ENCODE measurements around the gene LRRN3.

LRRN3 gene

DNA sequence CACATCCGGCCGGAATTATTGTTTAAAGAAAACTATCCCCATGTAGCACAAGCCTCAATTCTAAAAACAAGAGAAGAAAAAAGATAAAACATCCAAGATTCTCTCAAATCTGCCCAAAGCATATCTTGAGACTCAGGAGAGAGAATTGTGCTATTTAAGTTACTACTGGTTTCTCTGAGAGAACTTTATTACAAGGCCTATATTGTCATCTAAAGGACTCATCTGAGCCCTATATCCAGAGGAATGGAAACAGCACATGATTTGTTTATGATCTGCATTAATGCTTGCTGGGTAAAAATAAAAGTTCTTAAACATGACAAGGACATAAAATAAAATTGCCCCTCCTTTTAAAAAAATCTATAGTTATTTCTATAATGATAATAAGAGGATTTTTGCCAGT is 25.0 kb downstream of the LRRN3 start:
- TF ChIP-seq, protein P1, sequence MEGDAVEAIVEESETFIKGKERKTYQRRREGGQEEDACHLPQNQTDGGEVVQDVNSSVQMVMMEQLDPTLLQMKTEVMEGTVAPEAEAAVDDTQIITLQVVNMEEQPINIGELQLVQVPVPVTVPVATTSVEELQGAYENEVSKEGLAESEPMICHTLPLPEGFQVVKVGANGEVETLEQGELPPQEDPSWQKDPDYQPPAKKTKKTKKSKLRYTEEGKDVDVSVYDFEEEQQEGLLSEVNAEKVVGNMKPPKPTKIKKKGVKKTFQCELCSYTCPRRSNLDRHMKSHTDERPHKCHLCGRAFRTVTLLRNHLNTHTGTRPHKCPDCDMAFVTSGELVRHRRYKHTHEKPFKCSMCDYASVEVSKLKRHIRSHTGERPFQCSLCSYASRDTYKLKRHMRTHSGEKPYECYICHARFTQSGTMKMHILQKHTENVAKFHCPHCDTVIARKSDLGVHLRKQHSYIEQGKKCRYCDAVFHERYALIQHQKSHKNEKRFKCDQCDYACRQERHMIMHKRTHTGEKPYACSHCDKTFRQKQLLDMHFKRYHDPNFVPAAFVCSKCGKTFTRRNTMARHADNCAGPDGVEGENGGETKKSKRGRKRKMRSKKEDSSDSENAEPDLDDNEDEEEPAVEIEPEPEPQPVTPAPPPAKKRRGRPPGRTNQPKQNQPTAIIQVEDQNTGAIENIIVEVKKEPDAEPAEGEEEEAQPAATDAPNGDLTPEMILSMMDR (IDR thresholded peaks at IDR 0.05; ENCODE audit: extremely low read depth, insufficient read depth, missing control alignments) = no peak
- no peak for DNase-seq (ENCODE audit: low spot score)
- in situ Hi-C loops (cut with MboI; ENCODE audit: low pct_unique_long_range_greater_than_20kb, low sequenced_read_pairs, unreplicated experiment) = no loop called here

DNA sequence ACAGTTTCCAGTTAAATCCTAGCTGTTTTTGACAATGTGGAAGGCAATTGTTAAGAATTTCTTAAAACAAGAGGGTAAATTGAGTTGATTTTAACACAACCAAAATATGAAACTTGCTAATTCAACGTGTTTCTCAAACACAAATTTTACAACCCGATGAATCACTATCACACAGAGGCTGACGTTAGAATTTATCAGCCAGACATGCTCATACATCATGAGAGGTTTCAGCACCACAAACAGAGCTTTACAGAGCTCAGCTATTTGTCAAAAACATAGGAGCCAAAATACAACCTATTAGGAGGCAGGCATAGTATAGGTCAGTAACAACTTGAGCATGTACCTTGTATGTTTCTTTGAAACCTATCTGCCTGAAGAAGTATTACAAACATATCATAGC is 36.1 kb downstream of the LRRN3 start:
- in situ Hi-C loops (cut with MboI; ENCODE audit: low pct_unique_long_range_greater_than_20kb, low sequenced_read_pairs, unreplicated experiment) = no loop called here
- TF ChIP-seq, protein P1 (IDR thresholded peaks at IDR 0.05; ENCODE audit: extremely low read depth, insufficient read depth, missing control alignments) = no peak
- no peak for DNase-seq (ENCODE audit: low spot score)

DNA sequence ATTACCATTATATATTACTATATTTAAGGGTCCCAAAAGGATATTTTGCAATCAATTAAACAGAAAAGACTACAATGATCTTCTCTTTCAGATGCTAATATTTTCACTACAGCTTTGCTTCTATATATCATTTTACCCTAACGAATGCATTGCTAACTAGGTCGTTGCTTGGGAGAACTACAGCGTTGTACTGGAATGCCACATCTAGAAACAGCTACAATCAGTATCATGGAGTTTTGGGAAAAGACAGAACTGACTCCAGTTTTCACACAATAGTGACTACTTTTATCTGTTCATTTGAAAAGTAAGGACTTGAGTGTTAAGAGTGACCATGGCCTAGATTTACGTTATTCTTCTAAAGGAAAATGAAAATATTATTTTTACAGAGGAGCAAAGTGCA is 38.5 kb downstream of the LRRN3 start:
- no peak for DNase-seq (ENCODE audit: low spot score)
- TF ChIP-seq, protein P1 (IDR thresholded peaks at IDR 0.05; ENCODE audit: extremely low read depth, insufficient read depth, missing control alignments) = no peak
- in situ Hi-C loops (cut with MboI; ENCODE audit: low pct_unique_long_range_greater_than_20kb, low sequenced_read_pairs, unreplicated experiment) = no loop called here

DNA sequence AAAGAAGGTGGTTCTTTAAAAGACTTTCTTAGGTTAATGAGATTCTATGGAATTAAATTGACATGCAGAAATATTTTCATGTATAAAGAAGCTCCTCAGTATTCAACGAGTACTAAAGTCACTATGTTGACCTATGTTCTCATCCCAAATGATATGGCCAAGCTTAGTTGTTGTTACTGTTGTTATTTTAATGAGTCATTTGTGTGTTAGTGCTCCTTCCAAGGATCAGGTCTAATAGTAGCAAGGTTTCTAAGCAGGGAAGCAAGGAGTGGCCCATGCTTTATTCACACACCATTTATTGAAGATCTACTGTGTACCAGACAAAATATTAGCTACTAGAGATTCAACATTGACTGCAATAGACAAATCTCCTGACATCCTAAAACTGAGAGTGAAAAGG is 41.9 kb downstream of the LRRN3 start:
- in situ Hi-C loops (cut with MboI; ENCODE audit: low pct_unique_long_range_greater_than_20kb, low sequenced_read_pairs, unreplicated experiment) = no loop called here
- DNase-seq (ENCODE audit: low spot score) = no peak
- TF ChIP-seq, protein P1 (IDR thresholded peaks at IDR 0.05; ENCODE audit: extremely low read depth, insufficient read depth, missing control alignments) = no peak

DNA sequence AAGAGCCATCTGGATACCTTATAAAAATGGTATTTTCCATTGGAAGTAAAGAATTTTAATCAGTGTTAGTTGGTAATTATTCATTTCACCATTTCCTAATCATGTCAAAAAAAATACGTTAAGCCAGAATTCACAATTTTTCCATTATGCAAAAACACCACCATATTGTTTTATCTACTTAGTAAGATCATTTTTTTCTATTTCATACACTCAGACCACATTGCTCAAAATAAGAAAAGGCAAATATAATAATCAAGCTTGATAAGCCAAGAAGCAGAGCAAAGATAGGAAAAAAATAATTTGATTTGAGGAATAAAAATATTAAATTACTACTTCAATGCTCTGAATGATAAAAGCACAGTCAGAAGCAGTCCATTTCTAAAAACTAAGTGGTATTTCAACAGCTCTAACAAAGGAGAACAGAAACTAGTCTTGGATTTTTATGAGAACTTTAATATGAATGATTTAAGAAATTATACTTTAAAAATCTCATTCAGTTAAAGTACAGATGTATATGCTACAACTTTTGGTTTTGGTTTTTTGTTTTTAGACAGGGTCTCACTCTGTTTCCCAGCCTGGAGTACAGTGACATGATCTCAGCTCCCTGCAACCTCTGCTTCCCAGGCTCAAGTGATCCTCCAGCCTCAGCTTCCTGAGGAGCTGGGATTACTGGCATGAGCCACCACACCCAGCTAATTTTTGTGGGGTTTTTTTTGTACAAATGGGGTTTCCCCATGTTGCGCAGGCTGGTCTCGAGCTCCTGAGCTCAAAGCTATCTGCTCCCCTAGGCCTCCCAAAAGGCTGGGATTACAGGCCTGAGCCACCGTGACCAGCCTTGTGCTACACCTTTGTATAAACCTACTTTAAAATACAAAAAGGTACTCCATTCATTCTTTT is 46.6 kb downstream of the LRRN3 start:
- in situ Hi-C loops (cut with MboI; ENCODE audit: low pct_unique_long_range_greater_than_20kb, low sequenced_read_pairs, unreplicated experiment) = no loop called here
- no peak for DNase-seq (ENCODE audit: low spot score)
- TF ChIP-seq, protein P1 (IDR thresholded peaks at IDR 0.05; ENCODE audit: extremely low read depth, insufficient read depth, missing control alignments) = no peak

DNA sequence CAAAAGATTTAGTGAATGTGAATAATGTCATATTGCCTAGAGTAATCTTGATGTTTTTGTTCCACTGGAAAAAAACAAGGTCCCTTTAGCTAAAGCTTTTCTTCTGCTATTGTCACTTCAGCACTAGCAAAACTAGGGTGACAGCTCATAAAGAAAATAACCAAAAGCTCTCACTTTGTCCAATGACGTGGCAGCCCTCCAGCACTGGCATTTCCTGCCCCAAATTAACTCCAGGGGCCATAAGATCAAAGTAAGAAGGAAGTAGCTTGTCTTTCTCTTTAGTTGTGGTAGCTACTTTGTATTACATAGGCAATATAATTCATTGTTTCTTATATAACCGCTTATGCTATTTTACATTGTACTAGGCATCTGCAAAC is 47.3 kb downstream of the LRRN3 start:
- in situ Hi-C loops (cut with MboI; ENCODE audit: low pct_unique_long_range_greater_than_20kb, low sequenced_read_pairs, unreplicated experiment) = no loop called here
- DNase-seq (ENCODE audit: low spot score) = peak; percentile 7
- TF ChIP-seq, protein P1 (IDR thresholded peaks at IDR 0.05; ENCODE audit: extremely low read depth, insufficient read depth, missing control alignments) = no peak
